Peyer's patch (tissue), 4 donors: ENCODE data around the gene CSMD2.

ENCODE experiments used
- CTCF ChIP-seq, 6 experiments: fragments of 450-650 bp in 4 of 6; fragments of 200-600 bp in 2 of 6; sonication (generic) in 1 of 6; IDR thresholded peaks; one replicate each; pipeline ENCODE4 v1.5.1; 2017 to 2019; ENCODE audit warnings: antibody characterized with exemption in 6 of 6, mild to moderate bottlenecking in 3 of 6, moderate library complexity in 1 of 6
- POLR2A ChIP-seq, 2 donors: fragments of 450-650 bp; IDR thresholded peaks; one replicate each; pipeline ENCODE4 v1.5.1; 2017; ENCODE audit warnings: antibody characterized with exemption in 2 of 2, mild to moderate bottlenecking in 2 of 2, moderate library complexity in 2 of 2

GRCh38 chr1:33970148-33970825 lies 194.7 kb downstream of the CSMD2 start:
- TF ChIP-seq CTCF (IDR thresholded peaks at IDR 0.05) (no peak), POLR2A (IDR thresholded peaks at IDR 0.05) (no peak)
